ENCODE results near the gene TRABD2B.

Gene TRABD2B

DNA sequence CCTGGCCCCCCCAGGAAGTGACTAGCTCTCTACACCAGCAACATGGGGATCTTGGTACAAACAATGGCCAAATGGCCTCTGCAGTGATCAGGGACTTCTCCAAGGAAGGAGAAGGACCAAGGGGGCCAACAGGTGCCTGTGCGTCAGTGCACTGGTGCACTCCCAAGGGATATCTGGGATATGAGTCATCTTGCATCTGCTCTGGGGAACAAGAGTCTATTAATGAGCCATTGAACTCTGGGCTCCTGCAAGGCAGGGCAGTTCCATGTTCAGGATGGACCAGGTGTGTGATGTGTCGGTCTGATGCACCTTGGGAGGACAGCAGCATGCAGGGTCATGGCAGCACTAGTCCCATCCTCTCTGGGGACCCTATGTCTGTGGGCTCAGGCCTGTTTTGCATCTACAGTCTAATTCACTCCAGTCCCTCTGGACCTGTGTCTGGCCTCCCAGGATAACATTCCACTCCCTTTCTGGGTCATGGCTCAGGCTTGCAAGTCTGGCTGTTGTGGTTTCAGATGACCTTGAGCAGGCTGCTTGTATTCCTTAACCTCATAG, 125.3 kb downstream of the TRABD2B start:
- no peak for DNase-seq

DNA sequence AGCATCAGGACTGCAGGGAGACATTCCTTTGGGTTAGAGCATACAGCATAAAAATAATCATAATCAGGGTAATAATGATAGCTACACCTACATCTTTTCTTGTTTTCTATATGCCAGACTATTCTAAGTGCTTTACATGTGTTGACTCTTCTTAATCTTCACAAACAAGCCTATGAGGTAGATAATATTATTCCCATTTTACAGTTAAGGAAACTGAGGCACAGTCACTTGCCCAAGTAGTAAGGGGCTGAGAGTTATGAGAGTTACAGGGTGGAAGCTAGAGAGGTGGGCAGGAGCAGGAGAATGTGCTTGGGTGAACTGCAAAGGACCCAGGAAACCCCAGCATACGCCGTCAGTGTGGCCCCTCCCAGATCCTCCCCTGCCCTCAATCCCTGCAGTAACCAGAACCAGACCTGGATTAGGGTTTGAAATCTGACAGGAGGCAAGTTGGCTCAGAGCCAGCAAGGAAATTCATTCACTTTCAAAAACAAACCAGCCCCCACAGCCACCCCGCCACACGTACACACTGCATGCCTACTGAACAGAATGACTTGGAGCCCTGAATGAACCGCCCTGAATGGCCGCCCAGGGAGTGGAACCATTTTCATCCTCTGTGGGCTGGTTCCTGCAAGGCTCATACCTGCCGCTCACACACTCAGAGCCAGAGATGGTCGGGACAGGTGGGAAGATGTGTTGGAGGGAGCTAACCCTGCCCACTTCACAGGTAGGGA, 126.1 kb downstream of the TRABD2B start:
- DNase-seq = no peak

DNA sequence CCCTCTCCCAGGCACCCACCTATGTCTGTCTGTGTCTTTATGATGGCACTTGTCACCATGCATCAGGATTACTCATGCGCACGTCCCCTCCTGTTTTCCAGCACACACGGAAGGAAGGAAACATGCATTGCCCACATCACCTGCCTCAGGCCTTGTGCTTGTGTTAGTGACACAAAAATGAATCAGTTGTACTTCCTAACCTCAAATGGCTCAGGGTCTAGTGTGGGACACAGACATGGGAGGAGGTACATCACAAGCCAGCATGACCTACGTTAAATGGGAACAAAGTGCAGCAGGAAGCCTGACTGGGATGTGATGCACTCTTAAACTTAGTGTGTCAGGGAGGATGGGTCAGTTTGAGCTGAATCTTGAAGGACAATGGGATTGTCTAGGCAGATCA, 126.7 kb downstream of the TRABD2B start:
- DNase-seq = no peak

DNA sequence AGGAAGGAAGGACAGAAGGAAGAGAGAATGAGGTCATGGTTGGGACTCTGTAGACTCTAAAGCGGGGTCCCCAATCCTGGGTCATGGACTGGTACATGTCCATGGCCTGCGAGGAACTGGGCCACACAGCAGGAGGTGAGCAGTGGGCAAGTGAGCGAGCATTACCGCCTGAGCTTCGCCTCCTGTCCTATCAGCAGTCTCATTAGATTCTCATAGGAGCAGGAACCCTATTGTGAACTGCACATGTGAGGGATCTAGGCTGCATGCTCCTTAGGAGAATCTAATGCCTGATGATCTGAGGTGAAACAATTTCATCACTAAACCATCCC, 128.9 kb downstream of the TRABD2B start:
- no peak for DNase-seq

DNA sequence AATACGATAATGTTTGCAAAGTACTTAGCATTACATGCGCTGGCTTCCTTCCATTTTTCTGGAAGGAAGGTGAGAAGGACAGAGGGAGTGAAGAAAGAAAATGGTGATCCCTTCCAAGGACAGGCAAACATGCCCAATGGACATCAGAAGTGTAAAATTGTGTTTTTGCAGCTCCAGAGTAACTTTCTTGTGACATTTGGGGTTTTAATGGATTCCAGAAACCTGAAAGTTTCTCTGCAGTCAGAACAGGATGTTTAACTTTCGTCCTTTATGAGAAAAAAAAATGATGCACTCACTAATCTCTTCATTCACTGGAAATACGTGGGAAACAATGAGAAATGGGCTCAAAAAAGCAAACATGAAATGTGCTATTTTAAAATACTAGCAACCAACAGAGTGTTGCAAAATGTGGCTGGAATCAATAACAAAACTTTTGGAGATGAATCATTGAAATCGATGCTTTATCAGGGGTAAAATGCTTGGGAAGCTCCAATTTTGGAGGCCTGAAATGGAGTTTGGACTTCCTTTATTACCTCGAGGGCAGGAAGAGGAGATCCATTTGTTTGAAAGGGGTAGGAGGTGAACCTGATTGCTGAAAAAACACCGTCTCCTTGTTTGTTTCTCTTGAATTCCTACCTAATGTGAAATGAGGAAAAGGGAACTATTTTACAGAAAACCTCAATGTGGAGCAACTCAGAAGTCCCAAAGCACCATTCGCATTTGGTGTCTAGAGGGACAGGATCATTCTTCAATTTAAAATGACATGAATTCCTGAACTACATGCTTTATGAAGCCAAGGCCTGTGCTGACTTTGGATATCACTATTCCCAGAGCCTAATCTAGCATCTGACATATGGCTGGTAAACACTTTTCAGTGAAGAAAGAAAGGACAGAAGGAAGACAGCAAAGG, 129.5 kb downstream of the TRABD2B start:
- DNase-seq = no peak

DNA sequence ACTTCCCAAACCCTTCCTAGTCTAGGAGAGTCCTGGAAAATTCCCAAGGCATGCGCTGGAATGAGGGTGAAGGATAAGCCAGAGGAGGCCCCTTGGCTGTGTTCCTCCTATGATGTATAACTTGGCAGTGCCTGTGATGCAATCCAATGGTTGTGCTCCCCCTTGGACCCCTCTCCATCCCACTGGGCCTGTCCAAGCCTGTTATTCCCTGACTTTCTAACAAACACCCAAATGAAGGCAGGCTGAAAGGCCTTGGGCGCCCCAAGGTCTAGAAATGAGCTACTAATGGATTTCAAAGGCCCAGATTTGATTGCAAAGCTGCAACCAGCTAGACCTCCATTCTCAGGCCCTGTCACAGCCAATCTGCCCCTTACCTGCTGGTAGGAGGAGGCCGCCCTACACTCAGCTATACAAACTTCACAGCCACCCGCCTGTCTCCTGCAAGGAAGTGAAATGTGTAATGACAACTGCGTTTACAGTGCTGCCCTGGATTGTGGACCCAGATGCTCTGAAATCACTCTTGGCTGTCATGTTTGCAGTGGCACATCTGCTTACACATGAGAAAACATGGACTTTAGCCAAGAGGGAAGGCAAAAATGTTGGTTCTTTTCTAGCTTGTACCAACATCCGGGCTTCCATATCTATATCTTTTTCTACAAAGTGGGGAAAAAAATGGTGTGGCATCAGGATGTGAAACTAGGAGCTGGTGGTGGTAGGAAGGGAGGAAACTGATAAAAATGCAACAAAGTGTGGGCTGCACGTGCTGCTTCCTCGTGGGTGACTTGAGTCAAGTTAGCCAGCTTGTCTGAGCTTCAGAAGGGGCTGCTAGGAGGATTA, 130.4 kb downstream of the TRABD2B start:
- no peak for DNase-seq

DNA sequence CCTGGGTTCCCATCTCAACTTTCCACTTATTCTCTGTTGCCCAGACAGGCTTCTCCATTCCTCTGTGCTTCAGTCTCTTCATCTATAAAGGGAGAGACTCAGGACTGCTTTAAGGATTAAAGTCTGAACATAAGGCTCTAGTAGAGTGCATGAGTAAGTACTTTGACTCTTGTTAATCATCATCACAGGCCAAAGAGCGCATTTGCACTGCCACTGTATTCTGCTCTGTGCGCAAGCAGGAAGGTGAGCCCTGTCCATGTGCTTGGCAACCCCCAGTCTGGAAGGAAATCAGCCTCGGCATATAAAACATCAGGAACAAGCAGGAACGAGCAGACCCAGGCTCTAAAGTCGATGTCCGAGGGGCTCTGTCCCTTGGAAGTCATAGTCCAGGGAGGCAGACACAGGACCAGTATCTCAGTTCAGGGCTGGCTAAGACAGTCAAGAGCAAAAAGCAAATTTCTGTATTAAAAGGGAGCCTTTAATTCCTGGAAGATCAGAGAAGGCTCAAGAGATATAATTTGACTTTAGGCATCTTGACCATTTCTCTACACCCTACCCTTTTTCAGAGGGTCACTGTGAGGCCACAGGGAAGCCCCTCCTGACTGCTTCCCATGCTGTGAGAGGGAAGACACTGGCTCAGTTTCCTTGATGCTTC, 131.2 kb downstream of the TRABD2B start:
- DNase-seq = no peak

DNA sequence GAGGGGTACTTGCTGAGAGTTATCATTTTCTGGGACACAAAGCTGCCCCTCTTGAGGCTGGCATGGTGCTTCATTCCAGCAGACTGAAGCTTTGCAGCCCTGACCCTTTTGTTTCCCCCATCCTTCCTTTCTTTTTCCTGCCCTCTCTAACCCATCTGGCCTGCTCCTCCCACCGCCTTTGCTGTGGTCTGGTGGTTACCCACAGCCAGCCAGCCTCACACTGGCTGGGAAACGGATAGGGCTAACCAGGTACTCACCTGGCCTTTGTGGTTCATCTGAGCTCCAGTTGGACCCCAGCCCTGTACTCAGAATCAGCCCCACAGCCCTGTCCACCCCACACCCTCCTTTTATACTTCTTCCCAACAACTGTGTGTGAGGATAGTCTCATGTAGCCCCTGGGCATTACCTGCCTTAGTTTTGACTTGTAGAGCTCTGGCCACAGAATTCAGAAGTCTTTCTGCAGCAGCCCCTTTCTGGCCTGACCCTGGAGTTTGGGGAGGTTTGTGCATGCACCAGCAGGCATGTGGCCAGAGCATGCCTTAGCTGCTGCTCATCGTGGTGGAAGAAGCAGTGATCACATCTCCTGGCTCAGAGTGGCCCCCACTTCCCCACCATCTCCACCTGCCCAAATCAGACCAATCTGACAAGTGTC, 138.0 kb downstream of the TRABD2B start:
- DNase-seq = peak; percentile 18

DNA sequence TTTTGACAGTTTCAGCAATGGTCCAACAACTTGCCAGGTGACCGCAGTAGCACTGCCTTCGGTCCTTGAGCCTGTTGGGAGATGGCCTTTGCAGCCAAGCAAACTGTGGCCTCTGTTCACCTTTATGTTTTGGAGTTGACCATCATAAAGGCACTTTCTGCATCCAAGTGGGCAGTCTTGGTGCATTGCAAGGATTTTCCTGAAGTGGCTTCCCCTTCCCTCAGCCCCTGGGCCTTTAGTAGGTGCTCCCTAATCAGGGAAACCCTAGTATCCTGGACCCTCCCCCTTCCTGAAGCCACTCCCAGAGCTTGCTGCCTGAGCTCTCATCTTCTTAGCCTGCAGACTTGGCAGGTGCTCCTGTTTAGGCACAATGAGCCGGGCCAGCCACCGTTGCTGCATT, 140.2 kb downstream of the TRABD2B start:
- DNase-seq = peak; percentile 6

DNA sequence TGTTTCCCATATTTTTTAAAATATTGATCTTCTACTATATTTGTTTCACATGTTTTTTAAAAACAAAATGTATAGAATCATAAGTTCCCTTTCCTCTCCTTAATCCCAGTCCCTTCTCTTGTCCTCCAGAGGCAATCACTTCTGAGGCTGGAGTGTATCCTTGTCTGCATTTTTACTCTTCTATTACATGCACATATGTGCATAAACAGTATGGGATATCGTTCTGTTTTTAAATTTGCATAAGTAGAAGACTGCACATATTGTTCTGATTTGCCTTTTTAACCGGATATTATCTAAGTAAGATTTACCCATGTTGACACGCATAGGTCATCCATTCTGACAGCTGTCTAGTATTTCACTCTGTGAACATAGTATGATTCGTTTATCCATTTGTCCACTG, 142.0 kb downstream of the TRABD2B start:
- DNase-seq = no peak

DNA sequence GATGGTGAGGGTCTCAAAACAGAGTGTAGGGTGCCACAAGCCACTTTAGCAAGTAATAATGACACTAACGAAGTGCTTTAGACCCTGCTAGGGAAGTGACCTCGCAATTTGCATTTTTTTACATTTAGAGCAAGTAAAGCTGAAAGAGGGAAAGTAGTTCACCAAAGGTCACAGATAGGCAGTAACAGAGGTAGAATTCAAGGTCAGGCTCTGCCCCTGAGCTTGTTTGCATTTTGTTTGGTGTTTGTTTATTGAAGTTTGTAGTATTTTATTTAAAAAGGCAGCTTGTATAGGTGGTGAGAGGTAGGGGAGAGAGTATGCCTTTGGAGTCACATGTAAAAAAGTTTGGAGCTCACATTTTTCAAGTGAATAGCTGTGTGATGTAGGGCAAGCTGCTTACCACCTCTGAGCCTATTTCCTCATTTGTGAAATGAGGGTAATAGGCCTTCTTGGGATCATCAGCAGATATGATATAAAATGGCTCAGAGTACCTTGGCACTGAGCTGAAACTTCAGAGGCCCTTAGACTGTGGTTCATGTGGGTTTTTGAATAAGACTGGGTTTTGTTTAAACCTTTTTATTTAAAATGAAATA, 142.5 kb downstream of the TRABD2B start:
- peak; percentile 1 for DNase-seq

DNA sequence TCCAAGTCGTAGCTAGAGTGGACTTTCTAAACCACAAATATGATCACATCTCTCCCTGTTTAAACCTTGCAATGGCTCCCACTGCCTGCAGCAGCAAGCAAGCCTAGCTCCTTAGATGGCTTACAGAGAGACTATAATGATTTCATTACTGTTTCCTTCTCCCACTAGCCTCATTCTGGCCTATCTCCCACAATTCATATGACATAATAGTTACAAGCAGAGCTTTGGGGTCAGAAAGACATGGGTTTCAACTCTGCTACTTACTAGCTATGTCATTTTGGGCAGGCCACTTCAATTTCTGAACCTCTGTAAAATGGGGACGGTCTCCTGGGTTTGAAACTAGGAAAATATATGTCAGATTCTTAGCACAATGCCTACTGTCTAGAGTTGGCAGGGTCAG, 143.3 kb downstream of the TRABD2B start:
- no peak for DNase-seq

DNA sequence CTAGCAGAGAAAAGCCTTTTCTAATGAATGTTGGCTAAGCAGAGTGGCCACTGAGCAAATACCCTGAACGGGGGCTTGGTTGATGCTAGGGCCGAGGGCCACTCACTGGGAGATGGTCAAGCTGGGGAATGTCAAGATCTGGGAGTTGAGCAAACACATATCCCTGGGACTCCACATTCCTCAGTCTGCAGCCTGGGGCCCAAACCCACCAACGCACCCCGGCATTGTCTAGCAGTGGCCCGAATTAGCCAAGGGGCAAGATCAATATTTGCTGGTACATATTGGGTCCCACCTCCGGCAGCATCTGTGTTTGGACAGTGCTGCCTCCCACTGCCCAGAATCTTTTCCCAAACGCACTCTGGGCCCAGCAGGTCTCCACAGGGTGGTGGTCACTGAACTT, 144.1 kb downstream of the TRABD2B start:
- no peak for DNase-seq

DNA sequence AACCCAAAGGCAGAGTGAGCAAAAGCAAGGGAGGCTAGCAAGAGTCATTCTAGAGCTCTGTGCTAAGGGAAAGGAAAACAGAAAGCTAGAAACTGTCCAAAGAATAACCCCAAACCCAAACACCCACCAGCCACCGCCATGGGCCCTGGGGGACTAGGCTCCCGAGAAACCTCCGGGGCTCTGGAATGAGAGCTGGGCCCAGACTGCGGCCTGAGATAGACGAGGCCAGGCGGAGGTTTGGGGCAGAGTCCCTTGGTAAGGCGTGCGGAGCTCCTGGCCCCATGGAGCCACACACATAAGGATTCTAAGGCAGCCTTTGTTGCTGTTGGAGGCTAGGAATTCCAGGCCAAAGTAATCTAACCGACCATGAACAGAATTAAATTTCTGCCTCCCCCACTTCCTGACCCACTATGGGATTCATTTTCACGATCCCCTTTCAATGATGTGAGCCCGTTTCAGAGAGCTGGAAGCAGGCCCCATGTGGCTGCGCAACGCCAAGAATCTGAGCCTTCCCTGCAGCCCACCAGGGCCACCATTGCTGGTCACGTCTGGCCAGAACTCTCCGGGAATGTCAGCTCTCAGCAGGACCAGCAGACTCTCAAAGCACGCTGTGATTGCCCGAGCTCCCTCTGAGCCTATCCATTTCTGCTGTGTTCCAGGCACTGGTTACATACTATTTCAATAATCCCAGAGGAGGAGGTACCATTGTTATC, 145.0 kb downstream of the TRABD2B start:
- no peak for DNase-seq

DNA sequence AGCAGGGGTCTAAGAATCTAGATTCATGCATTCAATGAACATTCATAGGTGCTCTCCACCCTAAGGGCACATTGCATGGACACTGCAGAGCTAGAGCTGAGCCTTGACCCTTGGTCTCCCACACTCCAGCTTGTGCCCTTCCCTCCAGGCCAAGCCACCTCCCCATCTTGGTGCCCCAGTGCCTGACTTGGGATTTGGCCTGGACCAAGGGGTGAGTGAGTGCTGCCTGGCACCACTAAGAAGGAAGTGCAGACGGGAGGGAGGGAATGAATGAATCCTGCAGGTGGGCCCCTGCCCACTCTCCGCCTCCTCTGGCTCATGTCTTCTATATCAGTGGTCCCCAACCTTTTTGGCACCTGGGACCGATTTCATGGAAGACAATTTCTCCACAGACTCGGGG, 146.7 kb downstream of the TRABD2B start:
- no peak for DNase-seq

DNA sequence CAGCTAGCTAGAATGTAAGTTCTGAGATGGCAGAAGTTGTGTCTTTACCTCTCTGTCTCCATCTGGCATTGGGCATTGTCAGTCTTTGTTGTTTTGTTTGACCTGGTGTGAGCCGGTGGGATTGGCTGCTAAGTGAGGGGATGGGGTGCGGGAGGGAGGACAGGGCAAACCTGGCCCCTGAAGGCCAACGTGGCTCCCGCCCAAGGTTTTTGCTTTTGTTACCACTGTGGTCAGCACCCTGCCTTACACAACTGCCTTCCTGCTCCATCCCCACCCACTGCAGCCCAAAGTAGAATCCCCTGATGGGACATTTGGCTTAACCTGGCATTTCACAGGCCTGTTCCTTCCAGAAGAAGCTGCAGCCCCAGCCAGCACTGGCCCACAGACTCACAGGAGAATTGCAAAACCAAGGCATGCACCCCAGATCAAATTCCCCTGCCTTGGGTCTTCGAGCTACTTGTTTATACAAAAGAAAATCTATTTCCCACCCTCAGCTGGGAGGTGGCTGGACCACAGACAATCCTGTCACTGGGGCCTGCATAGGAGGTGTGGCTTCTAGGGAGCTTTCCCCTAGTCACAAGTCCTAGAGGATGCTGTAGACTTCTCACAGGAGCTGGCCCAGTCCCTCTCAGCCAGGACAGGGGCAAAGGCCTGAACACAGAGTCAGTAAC, 147.5 kb downstream of the TRABD2B start:
- no peak for DNase-seq

DNA sequence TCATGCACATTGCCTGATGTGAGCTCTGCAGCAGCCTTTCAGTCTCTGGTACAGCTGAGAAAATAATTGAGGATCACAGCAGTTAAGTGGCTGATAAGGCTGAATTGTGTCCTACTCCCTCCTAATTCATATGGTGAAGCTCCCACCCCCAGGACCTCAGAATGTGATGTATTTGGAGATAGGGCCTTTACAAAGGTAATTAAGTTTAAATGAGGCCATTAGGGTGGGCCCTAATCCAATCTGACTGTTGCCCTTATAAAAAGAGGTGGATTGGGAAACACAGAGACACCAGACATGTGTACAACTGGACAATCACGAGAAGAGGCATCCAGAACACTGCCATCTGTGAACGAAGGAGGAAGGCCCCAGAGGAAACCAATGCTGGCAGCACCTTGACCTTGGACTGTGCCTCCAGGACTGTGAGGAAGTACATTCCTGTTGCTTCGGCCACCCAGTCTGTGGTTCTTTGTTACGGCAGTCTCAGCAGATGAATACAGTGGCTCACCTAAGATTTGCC, 148.1 kb downstream of the TRABD2B start:
- no peak for DNase-seq

DNA sequence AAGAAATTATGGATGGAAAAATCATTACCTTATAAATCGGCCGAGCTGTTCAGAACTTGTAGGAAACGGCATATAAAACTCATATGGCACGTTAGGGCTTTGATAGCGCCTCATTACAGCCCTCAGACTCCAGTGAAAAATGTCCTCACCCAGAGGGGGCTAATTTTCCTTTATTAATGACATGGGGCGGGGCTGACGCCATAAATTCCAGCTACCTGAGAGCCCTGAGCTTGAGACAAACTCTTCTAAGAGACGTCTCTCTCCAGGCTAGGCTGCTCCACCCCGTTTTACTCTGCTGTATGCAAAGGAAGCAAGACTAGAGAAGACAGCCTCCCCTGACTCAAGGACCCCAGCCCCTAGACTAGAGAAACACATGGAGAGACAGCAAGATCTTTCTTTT, 149.4 kb downstream of the TRABD2B start:
- DNase-seq = peak; percentile 14

DNA sequence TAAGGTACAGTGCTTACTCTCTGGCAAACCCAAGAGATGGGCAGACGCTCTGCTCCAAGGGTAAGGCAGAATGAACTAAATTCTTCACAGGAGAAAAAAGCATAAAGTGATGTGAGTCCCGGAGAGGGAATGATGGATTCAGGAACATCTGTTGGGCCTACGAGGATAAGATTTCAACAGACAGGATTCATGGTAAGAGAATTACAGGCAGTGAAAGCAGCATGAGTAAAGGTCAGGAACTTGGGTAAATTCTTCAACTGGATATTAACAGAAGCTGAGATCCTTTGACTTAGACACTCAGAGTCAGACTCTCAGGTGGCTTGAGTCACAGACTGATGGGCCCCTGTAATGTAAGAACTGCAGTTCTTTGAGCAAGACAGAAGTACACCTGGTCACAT, 152.6 kb downstream of the TRABD2B start:
- DNase-seq = no peak

All from femur (tissue), 1 donor.